Renal pelvis (tissue), 4 donors: ENCODE data around the gene CPSF4L. TPM values are rescaled to one million over a fixed set of nuclear protein-coding genes. Genes with fewer than 3 reads are reported as not detected.

Source experiments
- DNase-seq: peaks from one replicate; pipeline ENCODE4 v3.0.0-alpha.2; 2013
- polyA plus RNA-seq, 3 donors: library from polyadenylated mRNA; unstranded; fragments of 120-200 nt; gene quantifications; one replicate each; pipeline ENCODE4 v1.2.1, GENCODE V29; 2013; ENCODE audit not compliant: insufficient read length in 3 of 3

Gene CPSF4L
- polyA plus RNA-seq, 3 donors: 0.18 to 0.23 TPM; not detected in 1

DNA sequence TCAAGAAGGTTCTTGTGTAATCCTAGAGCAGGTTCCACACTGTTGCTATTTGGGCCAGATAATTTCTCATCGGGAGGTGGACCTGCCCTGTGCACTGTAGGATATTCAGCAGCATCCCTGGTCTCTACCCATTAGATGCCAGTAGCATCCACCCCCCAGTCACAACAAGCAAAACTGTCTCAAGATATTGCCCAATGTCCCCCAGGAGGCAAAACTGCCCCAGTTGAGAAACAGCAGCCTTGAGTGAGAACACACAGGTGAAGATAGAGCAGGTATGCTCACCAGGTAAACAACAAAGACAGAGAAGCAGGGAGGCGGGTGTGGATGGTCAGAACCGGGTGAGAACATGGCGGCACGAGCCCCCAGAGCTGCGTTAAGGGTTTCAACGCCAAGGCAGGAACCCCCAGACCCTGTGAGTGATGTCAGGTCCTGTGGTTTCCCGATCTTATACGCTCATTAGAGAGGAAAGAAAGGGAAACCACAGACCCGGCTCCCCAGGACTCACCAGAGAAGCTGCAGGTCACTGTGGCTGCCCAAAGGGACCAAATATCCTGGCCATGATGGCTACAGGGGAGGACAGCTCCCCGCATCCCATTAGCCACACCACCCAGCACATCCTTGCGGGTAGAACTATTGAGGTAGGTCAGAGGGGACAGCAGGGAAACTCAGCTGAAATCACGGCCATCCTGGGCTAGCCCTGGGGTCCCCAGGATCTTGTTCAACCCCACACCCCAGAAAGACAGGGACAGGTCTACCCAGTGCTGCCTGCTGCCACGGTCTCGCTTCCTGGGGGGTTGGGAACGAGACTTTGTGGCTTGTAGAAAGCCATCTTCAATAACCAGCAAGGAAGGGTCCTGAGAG is 28.9 kb upstream of the CPSF4L start:
- DNase-seq: no peak

DNA sequence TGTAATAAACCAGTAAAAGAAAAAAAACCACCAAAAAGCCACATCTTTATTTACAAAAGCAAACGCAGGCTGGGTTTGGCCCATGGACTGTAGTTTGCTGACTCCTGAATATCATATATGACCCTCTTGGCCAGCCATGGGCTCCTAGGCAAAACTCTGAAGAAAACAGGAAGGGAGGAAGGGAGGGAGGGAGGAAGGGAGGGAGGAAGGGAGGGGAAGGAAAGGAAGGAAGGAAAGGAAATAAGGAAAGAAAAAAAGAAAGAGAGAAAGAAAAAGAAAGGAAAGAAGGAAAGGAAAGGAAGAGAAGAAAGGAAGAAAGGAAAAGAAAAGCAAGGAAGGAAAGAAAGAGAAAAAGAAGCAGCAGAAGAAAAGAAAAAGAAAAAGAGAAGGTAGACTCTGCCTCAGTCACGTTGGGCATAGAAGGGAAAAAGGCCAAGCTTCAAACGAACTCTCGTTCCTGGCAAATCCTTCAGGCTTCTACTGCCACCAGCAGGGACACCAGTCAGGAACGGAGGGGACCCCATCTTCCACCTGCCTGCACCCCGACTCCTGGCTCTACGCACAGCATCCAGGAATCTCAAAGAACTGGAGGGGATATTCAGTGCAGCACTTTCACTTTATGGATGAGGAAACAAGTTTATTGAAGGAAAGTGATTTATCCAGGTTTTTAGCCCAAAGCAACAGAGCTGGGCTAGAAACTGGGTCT is 28.0 kb upstream of the CPSF4L start:
- no peak for DNase-seq

DNA sequence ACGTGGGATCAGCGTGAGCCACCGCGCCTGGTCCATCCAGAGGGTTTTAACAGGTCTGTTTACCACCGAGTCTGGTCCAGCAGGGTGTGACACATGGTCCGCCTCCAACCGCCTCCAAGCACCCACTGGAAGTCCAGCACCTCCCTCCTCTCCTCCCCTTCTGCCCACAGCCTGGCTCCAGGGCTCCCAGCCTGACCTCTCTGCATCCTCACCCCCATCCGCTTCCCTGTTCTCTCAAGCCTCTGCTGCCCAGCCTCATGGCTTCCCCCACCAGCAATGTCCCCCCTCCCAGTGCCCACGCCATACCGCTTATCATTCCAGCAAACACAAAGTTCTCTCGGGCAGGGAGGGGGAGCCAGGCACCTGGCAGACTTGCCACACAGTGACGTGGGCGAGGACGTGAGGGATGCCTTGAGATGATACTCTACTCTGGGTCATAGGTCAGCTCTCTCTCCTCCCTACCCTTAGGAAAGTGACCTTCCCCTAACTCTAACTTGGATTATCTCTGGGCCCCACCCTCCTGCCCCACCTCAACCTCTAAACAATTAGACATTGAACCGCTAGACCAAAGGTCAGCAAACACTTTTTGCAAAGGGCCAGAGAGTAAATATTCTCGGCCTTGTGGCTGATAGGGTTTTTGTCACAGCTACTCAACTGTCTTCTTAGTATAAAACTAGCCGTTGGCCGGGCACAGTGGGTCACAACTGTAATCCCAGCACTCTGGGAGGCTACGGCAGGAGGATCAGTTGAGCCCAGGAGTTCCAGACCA is 27.0 kb upstream of the CPSF4L start:
- DNase-seq: no peak

DNA sequence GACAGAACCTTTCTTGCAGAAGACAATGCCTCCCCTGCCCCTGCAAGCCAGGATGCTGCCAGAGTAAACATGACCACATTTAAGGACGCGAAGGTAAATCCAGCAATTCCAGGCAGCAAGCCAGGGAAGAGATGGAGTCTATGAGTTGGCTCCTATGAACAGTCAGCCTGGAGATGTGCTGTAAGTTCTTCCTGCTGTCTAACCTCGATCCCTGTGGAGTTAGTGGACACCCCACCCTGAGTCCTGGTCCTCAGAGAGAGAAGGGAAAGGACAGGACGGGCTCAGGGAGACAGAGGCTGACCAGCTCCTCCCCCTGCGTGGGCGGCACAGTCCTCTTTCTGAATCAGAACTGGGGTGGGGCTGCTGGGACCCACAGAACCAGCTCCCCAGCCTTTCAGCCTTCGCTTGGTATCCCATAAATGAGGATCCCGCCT is 25.2 kb upstream of the CPSF4L start:
- DNase-seq: no peak

DNA sequence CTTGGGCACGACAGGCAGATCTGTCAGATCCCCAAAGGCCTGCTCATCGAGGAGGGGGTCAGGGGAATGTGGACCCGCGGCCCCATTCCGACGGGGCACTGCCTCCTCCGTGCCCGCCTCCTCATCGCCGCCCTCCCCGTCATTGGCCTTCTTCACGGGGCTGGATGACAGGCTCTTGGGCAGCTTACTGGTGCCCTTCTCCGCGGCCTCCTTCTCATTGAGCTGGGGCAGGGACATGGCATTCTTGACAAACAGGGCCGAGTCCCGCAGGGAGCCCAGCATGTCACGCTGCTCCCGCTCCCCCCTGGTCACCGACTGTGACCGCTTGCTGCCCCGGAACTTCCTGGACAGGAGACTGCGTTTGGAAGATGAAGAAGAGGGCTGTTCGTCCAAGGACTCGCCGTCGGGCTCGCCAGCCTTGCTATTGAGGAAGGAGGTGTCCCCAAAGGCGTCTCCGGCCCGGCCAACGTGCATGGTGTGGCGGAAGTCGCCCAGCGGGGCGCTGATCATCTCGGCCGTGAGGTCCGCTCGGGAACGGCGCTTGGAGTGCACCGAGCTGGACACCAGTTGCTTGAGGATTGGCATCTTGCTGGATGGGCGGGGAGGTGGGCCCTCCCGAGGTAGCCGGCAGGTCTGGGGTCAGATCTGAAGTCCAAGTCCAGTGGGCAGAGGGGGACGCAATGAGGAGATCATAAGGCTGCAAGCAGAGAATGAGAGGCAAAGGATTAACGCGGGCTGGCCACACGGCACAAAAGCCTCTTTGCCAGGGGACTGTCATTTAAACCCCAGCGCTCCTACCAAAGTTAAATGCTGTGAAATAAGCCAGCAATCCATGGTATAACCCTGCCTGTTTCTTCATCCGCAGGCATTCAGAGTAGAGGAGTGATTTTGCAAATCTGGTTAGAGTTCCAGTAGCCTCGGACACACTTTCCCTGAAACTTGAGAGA is 24.5 kb upstream of the CPSF4L start:
- DNase-seq: no peak

DNA sequence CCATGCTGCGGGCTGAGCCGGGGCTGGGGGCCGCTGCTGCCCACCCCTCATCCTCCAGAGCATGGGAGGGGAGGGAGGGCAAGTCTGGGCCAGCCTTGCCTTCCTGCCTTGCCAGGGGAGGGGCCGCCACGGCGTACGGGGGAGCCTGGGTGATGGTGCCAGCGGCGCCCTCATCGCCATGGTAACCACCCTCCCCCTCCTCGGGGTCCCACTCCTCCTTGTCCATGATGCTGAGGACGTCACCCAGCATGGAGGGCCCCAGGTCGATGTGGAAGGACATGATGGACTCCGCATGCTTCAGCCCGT is 23.9 kb upstream of the CPSF4L start:
- DNase-seq: no peak

DNA sequence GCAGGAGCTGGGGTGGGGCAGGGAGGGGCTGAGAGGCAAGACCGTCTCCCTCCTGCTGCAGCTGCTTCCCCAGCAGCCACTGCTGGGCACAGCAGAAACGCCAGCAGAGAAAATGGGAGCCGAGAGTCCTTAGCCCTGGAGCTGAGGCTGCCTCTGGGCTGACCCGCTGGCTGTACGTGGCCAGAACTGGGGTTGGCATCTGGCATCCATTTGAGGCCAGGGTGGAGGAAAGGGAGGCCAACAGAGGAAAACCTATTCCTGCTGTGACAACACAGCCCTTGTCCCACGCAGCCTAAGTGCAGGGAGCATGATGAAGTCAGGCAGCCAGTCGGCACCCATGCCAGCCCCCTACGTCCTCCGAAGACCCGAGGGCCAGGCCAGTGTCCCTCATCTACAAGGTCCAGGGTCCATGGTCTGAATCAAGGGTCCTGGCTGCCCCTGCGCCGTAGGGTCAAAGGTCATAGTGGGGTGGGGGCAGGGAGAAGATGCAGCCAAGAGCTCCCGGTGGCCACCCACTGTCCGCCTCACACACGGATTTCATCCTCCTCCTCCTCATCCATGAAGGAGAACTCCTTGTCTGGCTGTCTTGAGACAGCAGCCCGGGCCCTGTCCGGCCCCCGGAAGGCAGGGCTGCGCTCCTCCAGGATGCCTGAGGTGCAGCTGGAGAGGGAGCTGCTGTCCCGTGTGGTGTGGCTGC is 23.4 kb upstream of the CPSF4L start:
- no peak for DNase-seq

DNA sequence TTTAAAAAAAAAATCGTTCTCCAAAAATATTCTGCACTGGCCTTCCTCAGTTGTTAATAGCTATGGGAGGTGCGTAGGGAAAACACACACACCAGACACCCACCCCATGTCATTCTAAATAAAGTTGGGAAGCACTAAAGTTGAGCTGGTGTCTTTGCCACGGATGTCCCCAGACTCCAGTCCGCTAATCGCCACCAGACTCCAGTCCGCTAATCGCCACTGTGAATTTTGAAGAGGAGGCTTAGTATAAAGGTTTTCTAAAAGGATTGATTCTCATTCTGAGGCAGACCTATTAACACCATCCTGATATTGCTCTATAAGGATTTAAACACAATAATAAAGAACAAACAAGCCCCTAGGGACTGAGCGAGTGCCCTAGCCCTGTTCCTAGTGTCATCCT is 22.7 kb upstream of the CPSF4L start:
- DNase-seq: no peak

DNA sequence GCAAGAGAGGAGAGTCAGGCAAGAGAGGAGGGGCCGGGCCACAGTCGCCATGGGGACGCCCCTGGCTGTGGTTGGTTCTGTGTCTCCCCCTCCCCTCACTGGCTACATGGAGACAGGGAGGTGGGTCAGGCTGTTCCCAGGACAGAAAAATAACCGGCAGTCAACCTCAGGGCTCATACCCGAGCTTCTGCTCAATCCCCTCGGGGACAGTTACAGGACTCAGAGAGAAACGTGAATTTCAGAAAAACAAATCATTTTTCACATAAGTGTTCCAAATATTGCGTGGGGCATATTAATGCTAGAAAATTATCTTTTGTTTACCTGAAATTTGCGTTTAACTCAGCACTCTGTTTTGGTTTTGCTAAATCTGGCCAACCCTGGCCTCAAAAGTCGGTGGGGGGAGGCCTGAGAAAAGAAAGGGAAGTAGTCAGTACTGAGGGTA is 22.2 kb upstream of the CPSF4L start:
- peak; percentile 73 for DNase-seq

DNA sequence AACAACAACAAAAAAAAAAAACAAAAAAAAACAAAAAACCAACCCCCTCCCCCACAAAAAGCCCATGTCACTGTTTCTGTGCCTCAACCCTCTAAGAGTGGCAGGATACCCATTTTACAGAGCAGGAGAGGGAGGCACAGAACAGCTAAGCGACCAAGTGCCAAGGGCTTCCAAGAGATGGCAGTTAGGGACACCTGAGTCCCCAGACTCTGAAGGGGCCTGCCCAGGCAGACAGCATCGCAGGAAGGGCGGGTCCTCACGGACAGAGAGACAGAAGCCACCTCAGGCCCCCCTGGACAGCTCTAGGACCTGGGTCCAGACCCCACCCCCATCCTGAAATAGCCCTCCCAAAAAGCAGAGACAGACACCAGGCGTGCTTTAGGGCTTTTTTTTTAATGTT is 21.6 kb upstream of the CPSF4L start:
- no peak for DNase-seq

DNA sequence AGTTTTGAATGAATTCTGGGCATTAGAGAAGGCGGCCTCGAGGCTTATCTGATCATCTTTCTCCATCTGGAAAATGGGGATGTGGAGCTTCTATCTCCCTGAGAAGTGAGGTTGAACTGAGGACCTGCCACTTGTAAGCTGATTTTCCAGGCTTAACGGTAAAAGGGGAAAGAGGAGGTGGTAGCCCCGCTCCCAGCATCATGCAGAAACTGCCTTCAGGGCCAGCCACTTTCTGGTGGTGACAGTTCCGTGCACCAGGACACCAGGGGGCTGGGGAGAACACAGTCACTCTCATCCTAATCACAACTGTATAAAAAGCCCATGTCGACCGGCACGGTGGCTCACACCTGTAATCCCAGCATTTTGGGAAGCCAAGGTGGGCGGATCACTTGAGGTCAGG is 20.9 kb upstream of the CPSF4L start:
- DNase-seq: no peak

DNA sequence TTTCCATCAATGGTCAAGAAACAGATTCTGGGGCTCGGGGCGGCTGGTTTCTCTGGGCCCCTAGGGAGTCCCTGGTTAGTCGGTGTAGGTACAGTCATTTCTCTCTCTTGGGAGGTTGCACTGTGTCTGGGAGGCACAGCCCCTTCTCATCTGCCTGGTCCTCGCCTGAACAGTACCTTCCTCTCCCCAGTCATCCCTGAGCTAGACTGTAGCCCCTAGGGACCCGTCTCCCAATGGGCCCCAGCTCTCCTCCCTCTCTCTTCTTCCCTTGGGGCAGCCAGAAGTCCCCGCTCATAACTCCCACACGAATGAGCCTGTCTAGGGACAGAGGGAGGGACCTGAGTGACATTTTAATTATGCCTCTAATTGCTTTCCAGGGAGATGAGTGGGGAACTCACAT is 20.2 kb upstream of the CPSF4L start:
- no peak for DNase-seq

DNA sequence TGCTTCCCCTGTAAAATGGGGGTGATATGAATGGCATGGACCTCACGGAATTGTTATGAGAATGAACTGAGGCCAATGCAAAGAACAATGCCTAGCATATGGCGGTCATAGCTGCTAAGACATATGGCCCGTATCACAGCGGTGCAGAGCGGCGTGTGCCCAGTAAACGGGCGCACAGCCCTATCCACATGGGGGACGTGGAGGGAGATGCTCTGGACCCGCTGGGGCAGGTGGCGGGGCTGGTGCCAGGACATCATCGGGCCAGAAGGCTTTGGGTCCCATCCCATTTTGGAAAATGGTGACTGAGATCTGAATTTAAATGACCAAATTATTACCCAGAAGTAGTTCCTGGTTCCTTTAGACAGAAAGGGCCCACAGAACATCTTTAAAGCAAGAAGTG is 18.5 kb upstream of the CPSF4L start:
- no peak for DNase-seq

DNA sequence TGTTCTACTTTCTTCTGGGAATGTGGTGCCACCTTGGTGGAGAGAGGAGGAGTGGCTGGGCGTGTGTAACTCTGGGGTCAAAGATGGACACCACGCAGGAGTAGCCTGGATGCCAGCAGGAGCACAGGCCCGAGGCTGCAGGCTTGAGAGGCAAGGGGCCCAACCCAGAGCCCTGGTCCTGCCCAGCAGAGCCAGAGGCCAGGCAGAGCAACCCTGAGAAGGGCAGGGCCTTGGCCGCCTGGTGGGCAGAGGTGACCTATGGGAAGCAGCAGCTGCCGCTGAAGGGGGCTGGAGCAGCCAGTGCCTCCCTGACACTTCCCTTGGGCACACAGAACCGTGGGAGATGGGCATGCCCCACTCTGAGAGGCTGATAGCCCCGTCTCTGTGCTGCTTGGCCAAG is 18.0 kb upstream of the CPSF4L start:
- DNase-seq: no peak

DNA sequence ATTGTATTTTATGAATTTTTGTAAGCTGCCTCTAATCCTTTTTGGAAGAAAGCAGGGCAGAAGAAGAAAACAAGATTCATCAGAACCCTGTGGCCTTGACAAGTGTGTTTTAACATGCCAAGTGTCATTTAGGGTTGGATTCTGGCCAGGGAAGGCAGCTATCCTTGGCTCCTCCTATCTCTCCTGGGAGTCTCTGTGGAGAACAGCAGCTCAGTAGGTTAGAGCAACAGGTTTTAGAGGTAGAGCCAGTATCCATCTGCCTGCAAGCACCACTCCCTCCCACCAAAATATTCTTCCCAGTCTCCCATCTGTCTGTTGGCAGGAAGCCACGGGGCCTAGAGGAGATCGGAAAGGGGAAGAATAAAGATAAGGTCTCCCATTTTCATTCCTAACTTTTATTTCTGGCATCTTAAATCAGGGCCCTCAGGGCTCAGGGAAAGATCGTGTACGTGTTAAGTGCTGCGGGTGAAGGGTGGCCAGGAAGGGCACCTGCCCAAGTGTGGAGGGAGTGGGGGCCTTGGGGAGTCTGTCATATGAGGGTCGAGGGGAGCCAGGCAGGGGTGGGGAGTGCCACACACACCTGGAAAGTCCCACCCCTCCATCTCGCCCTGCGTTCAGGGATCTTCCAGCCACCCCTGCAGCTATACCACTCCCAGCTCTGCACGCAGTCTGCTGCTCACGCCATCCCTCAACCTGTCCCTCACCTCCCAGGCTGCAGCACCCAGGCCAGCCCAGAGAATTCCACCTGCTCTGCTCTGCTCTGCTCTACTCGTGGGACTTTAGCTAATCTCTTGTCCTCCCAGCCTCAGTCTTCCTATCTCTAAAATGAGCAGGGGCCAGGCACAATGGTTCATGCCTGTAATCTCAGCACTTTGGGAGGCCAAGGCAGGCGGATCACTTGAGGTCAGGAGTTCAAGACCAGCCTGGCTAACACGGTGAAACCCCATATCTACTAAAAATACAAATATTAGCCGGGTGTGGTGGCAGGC is 17.1 kb upstream of the CPSF4L start:
- no peak for DNase-seq

DNA sequence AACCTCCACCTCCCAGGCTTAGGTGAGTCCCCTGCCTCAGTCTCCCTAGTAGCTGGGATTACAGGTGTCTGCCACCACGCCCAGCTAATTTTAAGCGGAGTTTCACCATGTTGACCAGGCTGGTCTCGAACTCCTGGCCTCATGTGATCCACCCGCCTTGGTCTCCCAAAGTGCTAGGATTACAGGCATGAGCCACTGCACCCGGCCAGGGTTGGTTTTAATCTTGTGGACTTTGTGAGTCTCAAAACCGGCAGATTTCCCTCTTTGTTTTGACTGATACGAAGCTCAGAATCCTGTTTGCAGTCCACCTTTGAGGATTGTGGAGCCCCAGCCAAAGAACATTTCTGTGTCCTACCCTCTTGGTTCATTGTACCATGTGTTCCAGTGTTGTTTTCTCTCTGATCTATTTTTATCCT is 16.4 kb upstream of the CPSF4L start:
- DNase-seq: no peak

DNA sequence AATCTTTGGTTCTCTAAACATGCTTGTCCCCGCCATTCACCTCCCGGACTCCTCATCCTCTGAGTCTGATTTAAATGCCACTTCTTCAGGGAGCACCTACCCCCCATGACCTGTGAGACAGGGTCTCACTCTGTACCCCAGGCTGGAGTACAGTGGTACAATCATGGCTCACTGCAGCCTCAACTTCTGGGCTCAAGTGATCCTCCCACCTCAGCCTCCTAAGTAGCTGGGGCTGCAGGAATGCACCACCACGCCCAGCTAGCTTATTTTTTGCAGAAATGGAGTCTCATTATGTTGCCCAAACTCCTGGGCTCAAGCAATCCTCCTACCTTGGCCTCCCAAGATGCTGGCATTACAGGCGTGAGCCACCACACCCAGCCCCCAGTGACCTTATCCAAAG is 12.8 kb upstream of the CPSF4L start:
- no peak for DNase-seq

DNA sequence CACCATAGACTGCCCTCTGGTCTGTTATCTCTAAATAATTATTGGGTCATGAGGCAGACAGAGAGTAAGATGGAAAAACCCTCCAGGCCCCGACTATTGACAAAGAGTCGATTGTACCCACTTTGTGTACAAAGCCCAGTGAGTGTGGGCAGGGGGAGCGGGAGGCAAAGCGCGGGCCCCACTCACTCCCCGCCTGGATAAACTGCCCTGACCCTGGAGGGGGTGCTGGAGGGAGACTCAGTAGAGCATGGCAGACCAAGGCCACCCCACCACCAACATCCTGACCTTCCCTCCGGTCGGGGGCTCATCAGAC is 11.2 kb upstream of the CPSF4L start:
- DNase-seq: no peak

DNA sequence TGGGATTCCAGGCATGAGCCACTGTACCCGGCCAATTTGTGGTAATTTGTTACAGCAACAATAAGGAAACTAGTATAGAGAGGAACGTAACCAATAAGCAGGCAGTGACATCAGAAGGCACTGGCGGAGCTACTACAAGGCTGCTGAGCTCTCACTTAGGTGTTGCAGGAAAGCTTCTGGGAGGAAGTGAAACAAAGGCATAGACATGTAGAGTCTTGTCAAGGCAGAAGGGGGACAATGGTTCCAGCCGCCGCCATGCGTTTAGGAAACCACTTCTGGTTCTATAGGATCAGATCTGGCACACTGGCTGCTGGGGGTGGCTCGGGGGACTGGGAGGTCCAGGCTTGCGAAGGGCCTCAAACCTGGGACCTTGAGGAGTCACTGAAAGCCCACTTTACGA is 9.4 kb upstream of the CPSF4L start:
- DNase-seq: no peak

DNA sequence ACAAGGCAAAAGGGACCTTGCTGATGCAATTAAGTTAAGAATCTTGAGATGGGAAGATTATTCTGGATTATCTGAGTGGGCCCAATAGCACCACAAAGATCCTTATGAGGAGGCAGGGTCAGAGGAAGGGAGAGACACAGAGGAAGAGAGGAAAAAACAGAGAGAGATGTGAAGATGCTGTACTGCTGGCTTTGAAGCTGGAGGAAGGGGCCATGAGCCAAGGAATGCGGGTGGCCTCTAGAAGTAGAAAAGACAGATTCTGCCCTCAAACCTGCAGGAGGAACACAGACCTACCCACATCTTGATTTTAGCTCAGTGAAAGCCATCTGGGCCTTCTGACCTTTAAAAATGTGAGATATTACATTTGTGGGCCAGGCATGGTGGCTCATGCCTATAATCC is 8.1 kb upstream of the CPSF4L start:
- no peak for DNase-seq
